A549 (cell line): ENCODE data around the gene HSF2BP. TPM values are rescaled to one million over a fixed set of nuclear protein-coding genes. Genes with fewer than 3 reads are reported as not detected.

Source experiments
- ATAC-seq, 2 experiments: fragments of 200-7000 bp in 1 of 2; fragments of >200 bp in 1 of 2; cut with Nextera tagmentation in 1 of 2; cut with Tn5 transposase in 1 of 2; 3 replicates each; pipeline versions ENCODE4 v1.8.0 to v1.9.1; 2018 to 2020; ENCODE audit warnings: mild to moderate bottlenecking in 1 of 2, moderate library complexity in 1 of 2
- CTCF ChIA-PET: fragments of 300-600 bp; sonication (Branson Sonifier 250); formaldehyde crosslinking; extraction: SDS; loops from one replicate; lab custom pipeline; 2021; ENCODE audit warnings: antibody characterized with exemption, inconsistent platforms; lab: Yijun Ruan, JAX
- POLR2A ChIA-PET: fragments of 350-600 bp; formaldehyde crosslinking; extraction: SDS; loops from one replicate; lab custom pipeline; 2021; ENCODE audit warnings: antibody characterized with exemption, inconsistent platforms; lab: Yijun Ruan, JAX
- DNase-seq, 2 experiments: peaks; one replicate each; pipeline versions ENCODE4 v3.0.0 to v3.0.0-alpha.2; 2011 to 2016; ENCODE audit warnings: low read depth in 1 of 2, low spot score in 1 of 2
- FAIRE-seq: peaks from 2 replicates; lab custom pipeline; 2011; peaks lifted over from hg19 to GRCh38; lab: Jason Lieb, UNC
- H3K27ac ChIP-seq, 2 experiments: fragments of >200 bp; sonication (Bioruptor Twin); formaldehyde crosslinking; 3 replicates each; pipeline ENCODE4 v1.5.1; 2016 to 2017
- H3K4me1 ChIP-seq: fragments of >200 bp; sonication (Bioruptor Twin); formaldehyde crosslinking; 3 replicates; pipeline ENCODE4 v1.6.1; 2016
- H3K4me2 ChIP-seq: fragments of >200 bp; sonication (Bioruptor Twin); formaldehyde crosslinking; 3 replicates; pipeline ENCODE4 v1.6.1; 2016
- H3K4me3 ChIP-seq: fragments of >200 bp; sonication (Bioruptor Twin); formaldehyde crosslinking; 3 replicates; pipeline ENCODE4 v1.5.1; 2016
- H3K9me3 ChIP-seq: fragments of >200 bp; sonication (Bioruptor Twin); formaldehyde crosslinking; 3 replicates; pipeline ENCODE4 v1.6.1; 2016
- CBX2 ChIP-seq: fragments of 200-600 bp; sonication (generic); IDR thresholded peaks from 2 replicates; pipeline ENCODE4 v1.6.1; 2016; ENCODE audit warnings: low read depth, mild to moderate bottlenecking, borderline replicate concordance
- CEBPB ChIP-seq, 2 experiments: fragments of >200 bp in 1 of 2; sonication (Bioruptor Twin) in 1 of 2; formaldehyde crosslinking in 1 of 2; IDR thresholded peaks; 2 replicates each; pipeline ENCODE4 v1.6.1; 2012 to 2016
- CHD2 ChIP-seq: fragments of 150-350 bp; IDR thresholded peaks from 2 replicates; pipeline ENCODE4 v1.6.1; 2014; ENCODE audit warnings: low read length; ENCODE audit not compliant: partially characterized antibody
- CHD4 ChIP-seq: fragments of 200-600 bp; sonication (generic); IDR thresholded peaks from 2 replicates; pipeline ENCODE4 v1.6.1; 2016; ENCODE audit warnings: antibody characterized with exemption, mild to moderate bottlenecking, borderline replicate concordance
- EHMT2 ChIP-seq: fragments of 200-600 bp; sonication (generic); IDR thresholded peaks from 2 replicates; pipeline ENCODE4 v1.6.1; 2016; ENCODE audit warnings: antibody characterized with exemption, low read depth, mild to moderate bottlenecking, moderate library complexity
- EP300 ChIP-seq, 2 experiments: fragments of >200 bp; sonication (Bioruptor Twin); formaldehyde crosslinking; IDR thresholded peaks; 2 replicates in 1 of 2; 3 replicates in 1 of 2; pipeline ENCODE4 v1.6.1; 2016 to 2017
- FOSB ChIP-seq: fragments of 250-450 bp; sonication (Bioruptor Pico); IDR thresholded peaks from 2 replicates; pipeline ENCODE4 v1.5.0; 2020; ENCODE audit warnings: mild to moderate bottlenecking, moderate library complexity
- HDAC2 ChIP-seq: fragments of 200-600 bp; sonication (generic); IDR thresholded peaks from 2 replicates; pipeline ENCODE4 v1.6.1; 2016
- HEYL ChIP-seq: fragments of 250-450 bp; sonication (Bioruptor Pico); IDR thresholded peaks from 2 replicates; pipeline ENCODE4 v1.8.0; 2021; ENCODE audit warnings: mild to moderate bottlenecking, moderate library complexity
- HOXA7 ChIP-seq: fragments of 250-450 bp; sonication (Bioruptor Pico); IDR thresholded peaks from 2 replicates; pipeline ENCODE4 v1.5.0; 2020; ENCODE audit warnings: mild to moderate bottlenecking, moderate library complexity
- JUN ChIP-seq, 2 experiments: fragments of >200 bp; sonication (Bioruptor Twin); formaldehyde crosslinking; IDR thresholded peaks; 2 replicates in 1 of 2; 3 replicates in 1 of 2; pipeline ENCODE4 v1.6.1; 2016 to 2017
- MAFK ChIP-seq: fragments of 450-650 bp; IDR thresholded peaks from 2 replicates; pipeline ENCODE4 v1.6.1; 2014; ENCODE audit not compliant: partially characterized antibody
- MAX ChIP-seq: IDR thresholded peaks from 2 replicates; pipeline ENCODE4 v1.6.1; 2012
- MYC ChIP-seq: IDR thresholded peaks from 2 replicates; pipeline ENCODE4 v1.6.1; 2012; ENCODE audit warnings: mild to moderate bottlenecking, inconsistent platforms, low read length, improper control_type of control experiment, borderline replicate concordance
- NR3C1 ChIP-seq: fragments of >200 bp; sonication (Bioruptor Twin); formaldehyde crosslinking; IDR thresholded peaks from 3 replicates; pipeline ENCODE4 v1.6.1; 2017
- POLR2A ChIP-seq: IDR thresholded peaks from 2 replicates; pipeline ENCODE4 v1.6.1; 2012; ENCODE audit warnings: mild to moderate bottlenecking, low read length
- RAD21 ChIP-seq, 2 experiments: fragments of >200 bp in 1 of 2; sonication (Bioruptor Twin) in 1 of 2; formaldehyde crosslinking in 1 of 2; IDR thresholded peaks in 1 of 2; conservative IDR thresholded peaks in 1 of 2; 2 replicates in 1 of 2; 3 replicates in 1 of 2; pipeline ENCODE4 v1.6.1; 2012 to 2018; ENCODE audit warnings: inconsistent platforms in 1 of 2
- RFX5 ChIP-seq: fragments of 450-650 bp; IDR thresholded peaks from 2 replicates; pipeline ENCODE4 v1.7.1; 2014; ENCODE audit warnings: antibody characterized with exemption, mild to moderate bottlenecking, moderate library complexity
- SMC3 ChIP-seq: fragments of >200 bp; sonication (Bioruptor Twin); formaldehyde crosslinking; IDR thresholded peaks from 3 replicates; pipeline ENCODE4 v1.6.1; 2018; ENCODE audit warnings: inconsistent platforms
- SREBF2 ChIP-seq: fragments of 450-650 bp; IDR thresholded peaks from 2 replicates; pipeline ENCODE4 v1.6.1; 2014; ENCODE audit warnings: mild to moderate bottlenecking, moderate library complexity
- TP53 ChIP-seq: fragments of 250-450 bp; sonication (Bioruptor Pico); IDR thresholded peaks from 2 replicates; pipeline ENCODE4 v1.5.0; 2021; ENCODE audit warnings: mild to moderate bottlenecking, moderate library complexity
- WGBS: methylation state at CpG from one replicate; pipeline ENCODE4 v1.1.6; 2017; ENCODE audit errors: missing lambda C conversion rate; 5-methylcytosine and 5-hydroxymethylcytosine counted together
- polyA plus RNA-seq, 4 experiments: library from polyadenylated mRNA; depleted of rRNA in 3 of 4; stranded (reverse); fragments of >200 nt; fragmentation: RNase III in 1 of 4; extraction: RNeasy Plus Mini Kit Qiagen cat#74134 plus additional on column Dnase treatment in 1 of 4; gene quantifications; 2 replicates in 3 of 4; 3 replicates in 1 of 4; pipeline ENCODE4 v1.2.3, GENCODE V29; 2011 to 2017
- TF ChIP-seq, protein P1 (sequence below): fragments of >200 bp; sonication (Bioruptor Twin); formaldehyde crosslinking; IDR thresholded peaks from 2 replicates; pipeline ENCODE4 v1.6.1; 2016
- TF ChIP-seq, protein P2 (sequence below): fragments of 450-650 bp; IDR thresholded peaks from 2 replicates; pipeline ENCODE4 v1.6.1; 2014; ENCODE audit warnings: antibody characterized with exemption

The HSF2BP gene
- polyA plus RNA-seq, 2 of the 4 experiments (the other 2 are of a cell fraction): 1.7 to 3.1 TPM

- DNase-seq: no peak
- FAIRE-seq: no peak
- 79% methylated on average over 4 of the region's 5 CpGs for WGBS
These were observed 26.8 kb downstream of the HSF2BP start for GRCh38 chr21:43632373-43632905.

GRCh38 chr21:43631411-43632107 is 27.7 kb downstream of the HSF2BP start:
- ChIA-PET CTCF (interaction anchor here (0.9 to 1.4 kb wide), 2 partner anchors 12 to 17 kb away, joined by 3 to 4 read pairs; no protein-coding TSS in a partner anchor), POLR2A (no interaction called here)
- DNase-seq (no peak), ATAC-seq (no peak), FAIRE-seq (no peak)
- peaks cover 4% of the 10 kb centered on the region; the same call in 1 of the 3 replicates for H3K9me3 ChIP-seq
- H3K4me2 ChIP-seq: no peak overlapping the region
- TF ChIP-seq HDAC2: no peak
- no peak for TF ChIP-seq HOXA7 (CRISPR knock-in tag)
- TF ChIP-seq, protein P1, sequence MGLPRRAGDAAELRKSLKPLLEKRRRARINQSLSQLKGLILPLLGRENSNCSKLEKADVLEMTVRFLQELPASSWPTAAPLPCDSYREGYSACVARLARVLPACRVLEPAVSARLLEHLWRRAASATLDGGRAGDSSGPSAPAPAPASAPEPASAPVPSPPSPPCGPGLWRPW: no peak
- no peak for TF ChIP-seq RAD21 (conservative IDR thresholded peaks at IDR 0.05 in 1 of 2, IDR thresholded peaks at IDR 0.05 in 1 of 2)
- no peak for TF ChIP-seq MAX
- TF ChIP-seq FOSB (CRISPR knock-in tag): no peak
- TF ChIP-seq MAFK: no peak
- TF ChIP-seq POLR2A: no peak
- WGBS: 85% methylated on average over 11 of the region's 14 CpGs
- H3K4me1 ChIP-seq: no peaks in the 10 kb centered on the region
- H3K4me3 ChIP-seq: no peak overlapping the region
- no peak overlapping the region for H3K27ac ChIP-seq

More at GRCh38 chr21:43632373-43632905, 26.8 kb downstream of the HSF2BP start:
- H3K4me3 ChIP-seq: no peak overlapping the region
- TF ChIP-seq NR3C1 (no peak), TP53 (CRISPR knock-in tag) (no peak), EP300 (IDR thresholded peaks at IDR 0.05) (no peak), SMC3 (no peak), POLR2A (no peak), RFX5 (no peak), CBX2 (no peak), CEBPB (IDR thresholded peaks at IDR 0.05) (no peak), JUN (IDR thresholded peaks at IDR 0.05) (no peak), MAFK (no peak), CHD4 (no peak), EHMT2 (no peak), CHD2 (no peak), SREBF2 (no peak), HEYL (no peak), MYC (no peak), RAD21 (conservative IDR thresholded peaks at IDR 0.05 in 1 of 2, IDR thresholded peaks at IDR 0.05 in 1 of 2) (no peak), FOSB (CRISPR knock-in tag) (no peak)
- TF ChIP-seq, protein P2, sequence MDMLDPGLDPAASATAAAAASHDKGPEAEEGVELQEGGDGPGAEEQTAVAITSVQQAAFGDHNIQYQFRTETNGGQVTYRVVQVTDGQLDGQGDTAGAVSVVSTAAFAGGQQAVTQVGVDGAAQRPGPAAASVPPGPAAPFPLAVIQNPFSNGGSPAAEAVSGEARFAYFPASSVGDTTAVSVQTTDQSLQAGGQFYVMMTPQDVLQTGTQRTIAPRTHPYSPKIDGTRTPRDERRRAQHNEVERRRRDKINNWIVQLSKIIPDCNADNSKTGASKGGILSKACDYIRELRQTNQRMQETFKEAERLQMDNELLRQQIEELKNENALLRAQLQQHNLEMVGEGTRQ: no peak
- TF ChIP-seq, protein P1: no peak
- TF ChIP-seq, all 56 proteins: peak for 0
- no peak for ATAC-seq
- H3K4me2 ChIP-seq: no peak overlapping the region
- no peaks in the 10 kb centered on the region for H3K4me1 ChIP-seq
- H3K9me3 ChIP-seq: peaks cover 4% of the 10 kb centered on the region; the same call in 1 of the 3 replicates
- H3K27ac ChIP-seq: 0 out of 6 replicates have a peak overlapping the region, but pooled peaks of 1 of the 2 experiments have one; percentile 46
- POLR2A ChIA-PET: no interaction called here
- CTCF ChIA-PET: interaction anchor here (0.7 to 1.8 kb wide), 2 partner anchors 14 to 20 kb away, joined by 4 to 5 read pairs; no protein-coding TSS in a partner anchor
